ENCODE measurements around the gene FAM81B.
"Not testable (repeated sequence)": the region's sequence is repeated elsewhere in the genome, so short reads cannot be mapped to it uniquely, and the experiment has no call there.

The FAM81B gene, protein sequence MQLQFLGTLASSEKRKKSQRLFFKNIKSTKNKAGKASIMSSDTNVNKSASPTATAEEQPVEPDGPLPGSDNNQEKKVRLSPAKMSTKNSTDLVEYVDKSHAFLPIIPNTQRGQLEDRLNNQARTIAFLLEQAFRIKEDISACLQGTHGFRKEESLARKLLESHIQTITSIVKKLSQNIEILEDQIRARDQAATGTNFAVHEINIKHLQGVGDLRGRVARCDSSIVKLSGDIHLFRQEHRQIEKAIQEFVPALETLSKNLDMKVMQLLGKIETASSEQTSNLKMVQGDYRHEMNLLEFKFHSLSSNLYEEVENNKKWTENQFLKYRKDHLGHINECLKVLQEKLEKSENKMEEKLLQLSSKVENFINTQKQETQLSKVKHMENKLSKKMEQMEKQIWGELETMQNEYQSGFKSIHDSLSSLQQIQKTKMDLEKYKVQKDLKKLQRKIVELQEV
- 0 reads per million in 3 experiments for total RNA-seq

DNA sequence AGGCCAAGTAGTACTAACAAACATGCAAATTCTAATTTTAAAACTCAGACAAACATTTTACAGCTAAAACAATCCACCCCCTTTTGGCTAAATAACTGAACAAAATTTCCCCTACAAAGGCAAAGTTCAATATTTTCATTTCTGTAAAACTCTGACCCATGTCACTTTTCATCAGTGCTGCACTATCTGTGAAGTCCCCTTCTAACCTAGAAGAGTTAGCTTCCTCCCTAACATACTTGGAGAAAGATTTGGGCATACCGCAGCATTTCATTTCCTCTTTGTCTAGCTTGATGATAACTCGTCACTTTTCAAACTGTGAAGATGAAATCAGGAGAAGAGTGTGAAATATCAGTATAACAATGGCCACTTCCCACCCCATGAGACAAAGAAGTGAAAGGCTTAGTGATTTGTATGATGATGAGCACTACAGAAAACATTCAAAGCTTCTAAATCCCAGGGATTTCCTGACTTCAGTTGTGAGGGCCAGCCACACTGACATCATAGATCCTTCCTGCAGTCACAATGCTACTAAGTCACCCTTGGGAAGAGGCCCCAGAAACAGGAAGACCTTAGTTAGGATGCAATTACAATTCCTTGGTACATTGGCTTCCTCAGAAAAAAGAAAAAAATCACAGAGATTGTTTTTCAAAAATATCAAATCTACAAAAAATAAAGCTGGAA lies at the start of gene FAM81B:
TSS of gene FAM81B (plus strand) at position 555 of the 681 bp plus-strand sequence. CDS start at position 579, 24 bp downstream.
- DNase-seq = no peak

DNA sequence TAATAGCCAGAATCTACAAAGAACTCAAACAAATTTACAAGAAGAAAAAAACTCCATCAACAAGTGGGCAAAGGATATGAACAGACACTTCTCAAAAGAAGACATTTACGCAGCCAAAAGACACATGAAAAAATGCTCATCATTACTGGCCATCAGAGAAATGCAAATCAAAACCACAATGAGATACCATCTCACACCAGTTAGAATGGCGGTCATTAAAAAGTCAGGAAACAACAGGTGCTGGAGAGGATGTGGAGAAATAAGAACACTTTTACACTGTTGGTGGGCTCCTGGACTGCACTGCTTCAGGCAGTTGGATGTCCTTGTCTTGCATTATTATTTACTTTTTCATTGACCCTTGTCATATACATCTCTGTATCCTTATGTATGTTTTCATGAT lies 49.7 kb upstream of the FAM81B start:
- not testable (repeated sequence) for DNase-seq

DNA sequence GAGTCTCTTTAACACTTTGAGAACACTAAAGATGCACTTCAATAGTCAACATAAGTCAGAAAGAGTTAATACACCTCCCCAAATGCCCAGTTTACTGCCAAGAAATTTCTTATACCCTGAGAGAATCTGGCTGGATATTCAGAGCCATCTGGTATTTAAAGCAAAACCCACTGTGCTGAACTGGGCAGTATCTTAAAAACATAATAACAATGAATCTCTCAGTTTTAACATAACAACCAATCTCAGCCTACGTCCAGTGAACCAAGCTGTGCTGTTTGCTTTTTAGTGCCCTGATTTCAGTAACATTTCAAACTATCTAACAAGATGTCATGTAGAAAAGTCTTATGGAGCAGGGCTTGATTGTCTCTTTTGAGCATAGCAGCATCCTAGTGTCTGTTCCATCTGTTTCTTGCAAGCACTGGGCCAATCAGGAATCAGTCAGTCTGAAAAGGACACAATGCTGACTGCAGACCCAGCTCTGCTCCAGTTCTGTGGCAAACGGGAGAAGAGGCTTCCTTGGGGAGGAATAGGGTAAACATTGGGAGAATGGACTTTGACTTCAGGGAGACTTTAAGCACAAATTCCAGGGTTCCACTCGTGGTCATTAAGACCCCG lies 43.6 kb upstream of the FAM81B start:
- no peak for DNase-seq

DNA sequence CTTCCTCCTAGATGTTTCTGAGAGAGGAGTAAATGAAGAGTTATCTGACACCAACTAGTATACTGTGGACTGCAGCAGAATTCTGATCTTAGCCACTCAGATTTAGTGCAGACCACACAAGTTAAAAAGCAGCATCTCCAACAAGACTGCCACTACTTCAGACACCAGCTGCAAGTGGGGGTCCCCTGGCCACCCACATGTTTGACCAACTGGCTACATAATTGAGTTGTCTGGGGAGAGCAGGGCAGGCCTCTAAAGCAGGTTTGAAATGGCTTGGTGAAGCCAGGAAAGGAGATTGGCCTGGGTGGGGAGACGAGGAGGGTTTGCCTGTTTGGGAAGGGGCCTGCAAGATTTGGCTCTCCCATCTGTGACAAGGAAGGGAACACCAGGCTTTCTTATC lies 40.5 kb upstream of the FAM81B start:
- DNase-seq = no peak

DNA sequence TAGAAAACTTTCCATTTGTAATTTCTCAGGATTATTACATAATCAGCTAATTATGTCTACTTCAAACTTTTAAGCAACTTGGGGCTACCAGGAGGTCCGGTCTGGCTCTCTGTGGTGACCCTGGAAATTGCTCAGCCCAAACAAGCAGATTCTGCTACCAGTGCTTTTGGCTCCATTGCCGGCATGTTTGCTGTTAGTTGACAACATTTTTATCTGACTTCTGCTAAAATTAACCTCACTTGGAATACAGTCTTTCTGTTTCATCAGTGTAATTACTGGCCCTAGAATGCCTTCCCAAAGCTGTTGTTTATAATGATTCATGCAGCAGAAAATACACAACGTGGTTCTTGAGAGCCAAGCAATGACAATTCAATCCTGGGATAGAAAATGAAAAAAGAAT lies 38.5 kb upstream of the FAM81B start:
- DNase-seq = no peak

DNA sequence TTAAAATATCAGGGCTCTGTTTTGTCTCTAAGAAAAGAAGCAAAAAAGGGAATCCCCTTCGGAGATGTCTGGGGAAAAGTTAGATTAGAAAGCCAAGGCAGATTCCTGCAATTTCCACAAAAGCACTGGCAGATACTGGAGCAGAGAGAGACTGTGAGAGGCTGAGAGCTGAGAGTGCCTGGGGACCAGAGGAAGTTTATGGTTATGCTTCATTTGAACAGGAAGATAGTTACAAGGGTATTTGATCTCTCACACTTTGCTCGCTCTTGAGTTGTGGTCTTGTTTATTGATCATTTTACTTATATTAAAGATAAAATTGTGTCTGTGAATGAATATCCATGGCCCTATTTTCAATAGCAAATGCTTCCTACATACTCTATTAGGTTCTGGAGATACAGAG lies 32.8 kb upstream of the FAM81B start:
- DNase-seq = no peak

DNA sequence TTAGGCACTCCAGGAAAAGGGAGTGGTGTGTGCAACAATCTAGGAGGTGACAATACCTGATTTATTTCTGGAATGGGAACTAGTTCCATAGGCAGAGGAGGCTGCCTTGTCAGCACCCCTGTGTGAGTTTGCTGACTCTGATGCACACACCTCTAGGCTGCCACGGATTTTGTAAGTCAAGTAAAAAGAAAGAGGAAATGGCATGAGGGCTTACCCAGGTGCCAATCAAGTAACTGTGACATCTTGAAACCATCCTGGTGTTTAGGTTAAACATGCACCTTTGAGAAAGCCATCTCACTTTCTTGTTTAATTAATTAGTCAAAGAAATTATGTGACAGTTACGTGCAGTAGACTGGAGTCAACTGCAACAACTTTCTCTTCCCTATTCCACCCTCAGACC lies 32.3 kb upstream of the FAM81B start:
- DNase-seq = no peak

DNA sequence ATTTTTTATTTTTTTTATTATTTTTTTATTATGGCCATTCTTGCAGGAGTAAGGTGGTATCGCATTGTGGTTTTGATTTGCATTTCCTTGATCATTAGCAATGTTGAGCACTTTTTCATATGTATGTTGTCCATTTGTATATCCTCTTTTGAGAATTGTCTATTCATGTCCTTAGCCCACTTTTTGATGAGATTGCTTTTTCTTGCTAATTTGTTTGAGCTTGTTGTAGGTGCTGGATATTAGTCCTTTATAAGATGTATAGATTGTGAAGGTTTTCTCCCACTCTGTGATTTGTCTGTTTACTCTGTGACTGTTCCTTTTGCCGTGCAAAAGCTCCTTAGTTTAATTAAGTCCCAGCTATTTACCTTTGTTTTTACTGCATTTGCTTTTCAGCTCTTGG lies 30.5 kb upstream of the FAM81B start:
- not testable (repeated sequence) for DNase-seq

DNA sequence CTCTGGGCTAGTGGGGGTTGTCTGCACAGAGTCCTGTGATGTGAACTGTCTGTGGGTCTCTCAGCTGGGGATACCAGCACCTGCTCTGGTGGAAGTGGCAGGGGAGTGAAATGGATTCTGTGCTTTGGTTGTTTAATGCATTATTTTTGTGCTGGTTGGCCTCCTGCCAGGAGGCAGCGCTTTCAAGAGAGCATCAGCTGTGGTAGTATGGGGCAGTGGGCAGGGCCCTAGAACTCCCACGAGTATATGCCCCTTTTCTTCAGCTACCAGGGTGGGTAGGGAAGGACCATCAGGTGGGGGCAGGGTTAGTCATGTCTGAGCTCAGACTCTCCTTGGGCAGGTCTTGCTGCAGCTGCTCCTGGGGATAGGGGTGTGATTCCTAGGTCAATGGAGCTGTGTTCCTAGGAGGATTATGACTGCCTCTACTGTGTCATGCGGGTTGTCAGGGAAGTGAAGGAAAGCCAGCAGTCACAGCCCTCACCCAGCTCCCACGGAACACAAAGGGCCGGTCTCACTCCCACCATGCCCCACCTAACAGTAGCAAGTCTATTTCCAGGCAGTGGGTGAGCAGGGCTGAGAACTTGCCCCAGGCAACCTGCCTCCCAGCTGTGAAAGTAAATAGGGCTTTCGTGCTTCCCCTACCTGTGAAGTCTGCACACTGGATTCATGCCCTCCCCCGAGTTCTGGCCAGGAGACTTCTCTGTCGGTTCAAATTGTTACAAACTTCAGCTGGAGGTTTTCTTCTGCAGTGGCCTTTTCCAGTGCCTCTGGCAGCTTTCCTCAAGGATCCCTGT lies 25.7 kb upstream of the FAM81B start:
- no peak for DNase-seq

DNA sequence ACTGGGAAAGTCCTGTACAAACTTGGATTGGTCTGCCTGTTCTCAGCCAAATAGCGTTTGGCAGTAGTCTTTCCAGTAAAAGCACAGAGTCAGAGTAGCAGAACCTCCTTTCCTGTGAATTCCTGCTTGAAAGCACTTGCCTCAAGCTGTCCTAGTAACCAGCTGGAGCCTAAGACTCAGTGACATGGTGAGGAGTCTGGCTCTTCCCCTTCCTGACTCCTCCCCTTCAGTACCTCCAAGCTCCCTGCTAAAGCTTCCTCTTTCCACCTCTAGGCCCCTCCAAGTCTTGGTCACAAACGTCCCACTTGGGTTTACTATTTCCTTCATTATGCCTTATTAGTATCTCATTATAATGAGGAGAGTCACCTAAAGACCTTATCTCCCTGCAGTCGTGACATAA lies 21.4 kb upstream of the FAM81B start:
- no peak for DNase-seq

DNA sequence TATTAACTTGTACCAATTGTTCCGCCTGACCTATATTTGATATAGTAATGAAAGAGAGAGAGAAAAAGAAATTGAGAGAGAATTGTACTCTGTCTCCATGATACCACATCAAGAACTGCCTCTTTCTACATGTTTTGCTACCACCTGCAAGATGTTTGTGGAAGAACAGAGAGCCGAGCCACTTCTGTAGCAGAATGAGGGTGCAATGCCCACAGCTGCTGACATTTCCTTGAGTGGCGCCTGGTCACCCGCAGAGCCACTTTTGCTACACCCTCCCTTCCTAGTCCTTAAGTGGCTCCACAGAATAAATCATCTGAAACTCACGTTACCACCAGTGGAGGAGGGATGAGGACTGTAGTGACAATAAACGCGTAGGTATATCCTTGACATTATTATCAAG lies 17.1 kb upstream of the FAM81B start:
- no peak for DNase-seq

DNA sequence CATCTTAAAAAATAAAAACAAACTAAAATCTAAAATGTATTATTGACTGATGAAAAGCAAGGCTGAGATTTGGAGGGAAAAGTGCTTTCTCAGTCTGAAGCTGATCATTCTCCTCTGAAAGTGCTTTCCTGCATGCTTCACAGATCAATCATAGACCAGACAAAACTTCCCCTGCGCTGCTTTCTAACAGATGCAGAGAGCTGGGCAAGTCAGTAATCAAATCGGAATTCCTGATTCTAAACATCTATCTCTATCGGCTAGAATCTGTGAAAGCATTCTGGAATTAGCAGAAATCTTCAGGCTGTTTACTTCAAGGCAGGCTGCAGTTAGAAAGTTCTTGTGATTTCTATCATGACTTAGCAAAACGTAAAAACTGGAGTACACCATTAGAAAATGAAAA lies 15.6 kb upstream of the FAM81B start:
- DNase-seq = no peak

DNA sequence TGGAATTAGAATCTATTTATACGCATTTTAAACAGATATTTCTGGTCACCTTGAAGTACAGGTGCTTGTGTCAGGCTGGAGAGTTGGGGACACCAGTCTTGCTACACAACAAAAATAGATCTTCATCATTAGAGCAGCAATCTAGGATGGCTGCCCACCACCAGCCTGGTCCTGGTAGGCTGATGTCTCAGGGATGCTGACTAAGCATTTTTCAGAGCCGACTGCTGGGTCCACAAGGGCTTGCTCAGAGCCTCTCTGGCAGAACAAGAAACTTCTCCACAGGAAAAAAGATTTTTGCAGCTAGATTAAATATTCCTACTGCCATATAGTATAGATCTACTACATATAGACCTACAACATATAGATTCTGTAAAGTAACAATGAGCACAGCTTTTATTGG lies 12.0 kb upstream of the FAM81B start:
- DNase-seq = no peak

DNA sequence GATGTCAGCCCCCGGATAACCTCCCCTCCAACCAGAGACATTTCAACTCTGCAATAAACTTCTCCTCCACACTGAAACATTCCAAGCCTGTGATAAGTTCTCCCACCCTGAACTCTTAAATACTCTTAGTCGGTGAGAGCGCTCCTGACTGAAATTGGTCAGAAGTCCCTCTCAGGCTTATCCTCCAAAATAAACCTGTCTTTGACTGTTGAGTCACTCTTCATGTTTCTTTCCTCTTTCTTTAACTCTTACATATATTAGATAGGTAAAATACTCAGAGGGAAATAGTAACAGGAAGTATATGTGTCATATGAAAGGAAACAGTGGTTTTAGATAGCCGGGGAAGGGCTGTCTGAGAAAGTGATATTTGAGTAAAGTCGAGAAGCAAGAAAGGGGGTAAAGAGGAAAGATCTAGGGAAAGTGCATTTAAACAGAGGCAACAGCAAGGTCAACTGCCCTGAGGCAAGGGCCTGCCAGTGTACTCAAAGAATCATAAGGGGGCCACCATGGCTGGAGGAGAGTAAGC lies 11.0 kb upstream of the FAM81B start:
- no peak for DNase-seq

DNA sequence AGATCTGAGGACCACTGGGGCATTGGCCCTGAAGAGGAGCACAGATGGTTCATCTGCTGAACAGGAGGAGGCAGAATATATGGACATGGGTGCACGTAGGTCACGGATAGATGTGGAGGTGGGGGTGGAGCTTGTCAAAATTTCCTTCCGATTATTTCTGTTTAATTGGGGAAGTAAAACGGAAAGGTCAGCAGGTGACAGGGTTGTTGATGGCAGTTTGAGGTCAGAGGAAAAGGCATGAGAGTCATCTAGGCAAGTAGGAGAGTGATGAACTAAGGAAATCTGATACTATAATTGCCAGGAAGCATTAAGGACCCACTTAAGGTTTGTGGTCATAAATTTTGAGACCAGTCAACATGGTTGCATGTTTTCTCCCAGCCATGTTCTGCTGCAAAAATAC lies 8.4 kb upstream of the FAM81B start:
- no peak for DNase-seq

DNA sequence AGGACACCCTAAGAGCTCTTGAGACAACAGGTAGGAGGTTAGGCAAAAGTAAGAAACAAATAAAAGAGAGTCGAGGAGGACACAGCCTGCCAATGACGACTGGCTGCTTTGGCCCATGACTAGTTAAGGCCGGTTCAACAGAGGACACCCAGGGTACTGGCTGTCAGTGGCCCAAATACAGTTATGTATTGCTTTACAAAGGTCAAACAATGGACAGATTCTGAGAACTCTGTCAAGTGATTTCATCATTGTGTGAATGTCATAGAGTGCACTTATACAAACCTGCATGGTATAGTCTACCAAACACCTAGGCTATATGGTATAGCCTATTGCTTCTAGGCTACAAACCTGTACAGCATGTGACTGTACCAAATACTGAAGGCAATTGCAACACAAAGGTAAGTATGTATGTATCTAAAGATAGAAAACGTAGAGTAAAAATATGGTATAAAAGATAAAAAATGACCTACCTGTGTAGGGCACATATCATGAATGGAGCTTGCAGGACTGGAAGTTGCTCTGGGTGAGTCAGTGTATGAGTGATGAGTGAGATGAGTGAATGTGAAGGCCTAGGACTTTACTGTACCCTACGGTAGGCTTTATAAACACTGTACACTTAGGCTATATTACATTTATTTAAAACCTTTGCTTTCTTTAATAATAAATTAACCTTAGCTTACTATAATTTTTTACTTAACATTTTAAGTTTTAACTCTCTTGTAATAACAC lies 6.5 kb upstream of the FAM81B start:
- DNase-seq = no peak

DNA sequence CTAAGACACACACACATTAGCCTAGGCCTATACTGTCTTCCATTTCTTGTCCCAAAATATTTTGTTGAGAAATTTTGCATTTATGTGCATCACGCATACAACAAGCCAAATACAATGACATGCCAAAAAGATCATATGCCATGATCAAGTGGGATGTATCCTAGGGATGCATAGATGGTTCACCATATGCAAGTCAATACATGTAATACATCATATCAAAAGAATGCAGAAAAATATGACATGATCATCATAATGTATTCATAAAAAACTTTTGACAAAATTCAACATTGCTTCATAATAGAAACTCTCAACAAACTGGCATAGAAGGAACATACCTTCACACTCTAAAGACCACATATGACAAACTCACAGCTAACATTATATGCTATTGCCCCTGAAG lies 5.8 kb upstream of the FAM81B start:
- no peak for DNase-seq

DNA sequence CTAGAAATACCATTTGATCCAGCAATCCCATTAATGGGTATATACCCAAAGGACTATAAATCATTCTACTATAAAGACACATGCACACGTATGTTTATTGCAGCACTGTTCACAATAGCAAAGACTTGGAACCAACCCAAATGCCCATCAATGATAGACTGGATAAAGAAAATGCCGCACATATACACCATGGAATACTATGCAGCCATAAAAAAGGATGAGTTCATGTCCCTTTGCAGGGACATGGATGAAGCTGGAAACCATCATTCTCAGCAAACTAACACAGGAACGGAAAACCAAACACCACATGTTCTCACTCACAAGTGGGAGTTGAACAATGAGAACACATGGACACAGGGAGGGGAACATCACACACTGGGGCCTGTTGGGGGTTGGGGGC lies 799 bp downstream of the FAM81B start:
- not testable (repeated sequence) for DNase-seq

DNA sequence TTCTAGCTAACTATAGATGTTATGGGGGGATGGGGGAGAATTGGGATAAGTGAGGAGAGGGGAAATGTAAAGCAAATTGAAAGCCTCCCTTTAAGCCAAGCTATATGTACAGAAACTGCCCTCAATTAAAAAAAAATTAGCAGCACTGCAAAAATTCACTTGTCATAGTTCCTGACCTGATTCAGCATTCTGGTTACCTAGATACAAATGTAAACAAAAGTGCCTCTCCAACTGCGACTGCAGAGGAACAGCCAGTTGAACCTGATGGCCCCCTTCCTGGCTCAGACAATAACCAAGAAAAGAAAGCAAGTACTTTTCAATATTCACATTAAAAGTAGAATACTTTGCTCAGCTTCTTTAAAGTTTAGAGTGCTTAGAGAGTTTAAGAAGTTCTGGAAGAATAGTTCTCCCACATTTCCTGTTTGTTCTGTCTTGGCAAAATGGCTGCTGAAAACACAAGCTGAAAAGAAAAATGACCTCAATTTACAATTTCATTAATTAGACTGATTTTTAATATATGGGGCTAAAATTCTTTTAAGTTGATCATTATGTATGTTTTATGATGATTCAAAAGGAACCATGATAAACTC lies 1.5 kb downstream of the FAM81B start:
- no peak for DNase-seq

DNA sequence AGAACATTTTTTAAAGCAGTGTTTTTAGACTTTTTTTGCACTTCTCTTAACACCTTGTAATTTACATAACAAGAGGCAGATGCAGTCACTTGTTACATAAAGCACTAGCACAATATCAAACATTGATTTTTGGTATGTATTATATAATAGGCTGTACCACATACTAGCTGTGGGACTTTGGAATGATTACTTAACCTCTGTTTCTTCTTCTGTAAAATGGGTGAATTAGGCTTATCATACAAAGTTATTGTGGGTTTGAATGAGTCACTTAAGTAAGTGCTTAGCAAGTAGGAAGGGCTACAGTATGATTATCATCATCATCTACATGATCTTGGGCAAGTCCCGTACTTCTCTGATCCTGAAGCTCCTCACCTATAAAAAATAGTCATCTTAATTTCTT lies 2.1 kb downstream of the FAM81B start:
- no peak for DNase-seq

DNA sequence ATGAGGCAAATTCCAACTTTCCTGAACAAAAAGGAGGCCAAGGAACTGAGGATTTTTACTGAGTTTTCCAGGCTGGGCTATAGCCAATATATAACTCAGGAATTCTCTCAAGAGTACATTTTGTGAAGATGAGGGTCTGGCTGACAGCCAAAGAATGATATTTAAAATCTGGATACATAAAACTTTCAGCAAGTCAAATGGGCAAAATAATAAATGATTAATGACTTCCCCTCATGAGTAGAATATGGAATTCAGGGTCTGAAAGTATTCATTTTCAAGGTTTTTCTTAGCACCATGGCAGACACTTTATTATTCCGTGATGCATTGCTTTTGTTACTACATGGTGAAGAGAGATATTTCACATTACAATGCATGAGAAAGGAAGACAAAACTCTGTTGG lies 7.8 kb downstream of the FAM81B start:
- no peak for DNase-seq

DNA sequence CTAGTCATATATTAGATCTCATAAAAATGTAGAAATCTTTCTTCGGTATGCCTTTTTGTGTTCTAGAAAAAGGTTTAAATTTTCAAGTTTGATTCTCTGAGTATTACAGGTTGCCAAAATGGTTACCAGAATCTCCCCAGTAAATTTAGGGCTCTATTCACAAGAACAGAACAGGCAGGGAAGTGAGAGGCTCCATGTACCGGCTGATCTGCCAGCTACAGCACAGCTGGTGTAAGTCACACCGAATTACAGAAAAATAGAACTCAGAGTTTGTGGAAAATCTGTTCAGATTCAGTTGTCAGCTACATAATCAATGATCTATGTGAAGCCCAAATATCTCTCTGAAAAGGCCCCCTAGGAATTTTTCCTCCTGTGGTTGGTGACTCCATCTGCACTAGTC lies 10.5 kb downstream of the FAM81B start:
- no peak for DNase-seq
